Measurements from ENCODE around the gene STK17A.
"Not testable (repeated sequence)": the region's sequence is repeated elsewhere in the genome, so short reads cannot be mapped to it uniquely, and the experiment has no call there.

STK17A gene

DNA sequence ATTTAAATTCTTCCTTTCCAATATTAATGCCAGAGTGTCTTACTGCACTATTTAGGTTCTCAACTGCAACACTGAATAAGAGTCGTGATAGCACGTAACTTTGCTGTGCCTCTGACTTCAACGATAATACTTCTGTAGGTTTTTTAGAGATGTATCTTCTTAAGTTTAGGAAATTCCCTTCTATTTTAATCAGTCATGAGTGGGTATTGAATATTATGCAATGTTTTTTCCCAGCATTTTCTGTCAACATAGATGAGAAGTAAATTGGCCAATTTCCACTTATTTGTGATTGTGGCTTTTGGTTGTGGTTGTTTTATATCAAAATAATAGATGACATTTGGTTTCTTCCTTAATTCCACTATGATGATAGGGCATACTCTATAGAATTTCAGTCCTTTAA lies 6.7 kb upstream of the STK17A start:
- TF ChIP-seq CTCF (IDR thresholded peaks at IDR 0.05; ENCODE audit: insufficient read depth, low read depth, low read length, missing control alignments): no peak
- H3K4me3 ChIP-seq (ENCODE audit: low read length): no peak overlapping the region
- DNase-seq (ENCODE audit: low read depth): no peak

- no peak overlapping the region for H3K4me3 ChIP-seq (ENCODE audit: low read length)
- TF ChIP-seq CTCF (IDR thresholded peaks at IDR 0.05; ENCODE audit: insufficient read depth, low read depth, low read length, missing control alignments): no peak
- DNase-seq (ENCODE audit: low read depth): peak; percentile 92
Observed at GRCh38 chr7:43577485-43577951, 5.4 kb upstream of the STK17A start.

DNA sequence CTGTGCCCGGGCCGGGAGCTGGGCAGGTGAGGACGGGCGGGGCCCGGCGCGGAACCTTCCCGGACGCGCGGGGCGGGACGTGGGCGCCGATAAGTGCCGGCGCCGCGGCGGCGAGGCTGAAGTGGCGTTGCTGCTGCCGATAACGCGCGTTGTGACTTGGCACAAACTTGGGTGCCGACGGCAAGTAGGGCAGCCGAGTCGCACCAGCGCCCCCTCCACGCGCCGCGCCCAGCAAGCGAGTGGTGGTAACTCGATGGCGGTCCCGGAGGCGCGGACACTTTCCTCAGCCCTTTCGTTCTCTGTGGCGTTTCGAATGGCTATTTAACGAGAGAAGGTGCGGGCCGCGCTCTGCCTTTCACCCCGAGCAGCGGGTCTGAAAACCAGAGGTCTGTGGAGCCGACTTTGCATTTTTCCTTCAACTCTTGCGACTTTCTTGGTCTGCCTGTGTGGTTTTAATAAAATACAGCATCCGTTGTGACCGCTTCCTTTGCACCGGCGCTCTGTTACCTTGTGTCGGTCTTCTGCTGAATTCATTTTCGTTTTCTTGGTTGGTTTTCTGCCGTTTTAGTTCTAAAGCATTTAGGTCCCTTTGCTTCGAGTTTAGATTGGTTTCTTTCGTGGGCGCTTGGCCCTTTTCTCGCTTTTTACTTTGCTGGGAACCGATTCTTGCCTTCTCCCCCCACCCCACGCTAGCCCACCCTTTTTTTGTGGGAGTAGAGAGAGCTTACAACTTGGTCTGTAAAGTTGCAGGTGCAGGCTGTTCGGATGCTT lies 701 bp downstream of the STK17A start:
- peak; percentile 5 for TF ChIP-seq CTCF (IDR thresholded peaks at IDR 0.05; ENCODE audit: insufficient read depth, low read depth, low read length, missing control alignments)
- H3K4me3 ChIP-seq (ENCODE audit: low read length): peak overlapping the region; percentile 90
- DNase-seq (ENCODE audit: low read depth): peak; percentile 56

DNA sequence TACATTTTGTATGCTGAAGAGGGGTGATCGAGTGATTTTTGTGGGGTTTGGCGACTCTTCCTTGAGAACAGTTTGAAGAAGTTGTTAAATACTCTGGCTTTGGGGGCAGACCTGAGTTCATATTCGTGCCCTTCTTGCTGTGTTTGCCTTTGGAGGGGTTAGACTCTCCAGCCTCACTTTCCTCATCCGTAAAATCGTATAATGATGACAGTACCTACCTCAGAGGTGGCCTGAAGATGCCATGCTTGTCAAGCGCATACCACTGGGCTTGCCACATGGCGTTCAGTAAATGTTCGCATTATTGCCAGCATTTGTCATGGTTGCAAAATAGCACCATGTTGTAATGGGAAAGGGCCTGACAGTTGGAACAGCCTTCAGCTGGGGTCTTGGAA lies 1.3 kb downstream of the STK17A start:
- DNase-seq (ENCODE audit: low read depth): peak; percentile 87
- peak overlapping the region; percentile 90 for H3K4me3 ChIP-seq (ENCODE audit: low read length)

GRCh38 chr7:43584733-43585132 lies 1.8 kb downstream of the STK17A start:
- DNase-seq (ENCODE audit: low read depth): not testable (repeated sequence)
- peak overlapping the region; percentile 90 for H3K4me3 ChIP-seq (ENCODE audit: low read length)

More for the DNA sequence above, 1.3 kb downstream of the STK17A start:
- TF ChIP-seq CTCF (IDR thresholded peaks at IDR 0.05; ENCODE audit: insufficient read depth, low read depth, low read length, missing control alignments): no peak

- H3K4me3 ChIP-seq (ENCODE audit: low read length): peak overlapping the region; percentile 90
- DNase-seq (ENCODE audit: low read depth): peak; percentile 88
- TF ChIP-seq CTCF (IDR thresholded peaks at IDR 0.05; ENCODE audit: insufficient read depth, low read depth, low read length, missing control alignments): no peak
Observed at GRCh38 chr7:43585562-43585961, 2.7 kb downstream of the STK17A start.

DNA sequence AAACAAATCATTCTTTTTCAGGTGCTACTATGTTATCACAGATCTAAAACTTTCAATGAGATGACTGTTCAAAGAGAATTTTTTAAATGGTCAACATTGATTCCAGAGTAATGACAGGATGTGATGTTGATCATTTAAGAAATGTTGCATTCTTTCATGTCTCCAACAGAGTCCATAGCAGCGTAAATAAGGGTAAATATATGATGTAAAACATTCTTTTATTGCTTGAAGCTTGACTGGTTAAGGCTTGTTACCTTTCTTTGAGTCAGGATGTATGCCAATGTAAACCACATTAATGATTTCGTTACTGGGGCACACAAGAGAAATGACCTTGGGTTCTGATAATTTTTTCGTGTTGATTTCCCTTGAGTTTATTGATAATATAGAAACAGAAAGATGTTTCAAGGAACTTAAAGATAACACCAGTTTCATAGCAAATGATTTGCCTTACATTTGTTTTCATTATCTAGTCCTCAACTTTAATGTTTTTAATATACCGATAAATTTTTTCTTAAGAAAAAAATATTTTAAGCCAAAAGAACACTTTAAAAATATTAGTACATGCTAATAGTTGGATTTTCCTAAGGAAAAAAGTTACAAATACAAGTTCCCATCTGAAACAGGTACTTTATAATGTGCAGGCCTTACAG lies 3.5 kb downstream of the STK17A start:
- no peak for TF ChIP-seq CTCF (IDR thresholded peaks at IDR 0.05; ENCODE audit: insufficient read depth, low read depth, low read length, missing control alignments)
- peak; percentile 87 for DNase-seq (ENCODE audit: low read depth)
- H3K4me3 ChIP-seq (ENCODE audit: low read length): peak overlapping the region; percentile 90
